Right cardiac atrium (tissue), 5 donors: ENCODE measurements around the gene VKORC1. TPM values are rescaled to one million over a fixed set of nuclear protein-coding genes. Genes with fewer than 3 reads are reported as not detected.
"Not testable (repeated sequence)": the region's sequence is repeated elsewhere in the genome, so short reads cannot be mapped to it uniquely, and the experiment has no call there.

Source experiments
- ATAC-seq, 2 donors: fragments of 200-7000 bp; cut with Tn5 transposase; one replicate each; pipeline versions ENCODE4 v1.8.0 to v1.9.1; 2020; ENCODE audit warnings: moderate library complexity in 2 of 2, mild to moderate bottlenecking in 1 of 2
- DNase-seq, 3 donors: peaks; one replicate each; pipeline ENCODE4 v3.0.0-alpha.2; 2020
- H3K27ac ChIP-seq: one replicate; pipeline ENCODE4 v1.5.1; 2013; ENCODE audit warnings: mild to moderate bottlenecking, low read length, control low read depth, moderate library complexity
- H3K27me3 ChIP-seq: one replicate; pipeline ENCODE4 v1.6.1; 2013; ENCODE audit not compliant: control insufficient read depth, insufficient read depth
- H3K4me1 ChIP-seq: one replicate; pipeline ENCODE4 v1.6.1; 2013; ENCODE audit warnings: low read length; ENCODE audit not compliant: control insufficient read depth, insufficient read depth
- H3K4me3 ChIP-seq: one replicate; pipeline ENCODE4 v1.5.1; 2013; ENCODE audit warnings: low read length, control low read depth
- H3K9me3 ChIP-seq: one replicate; pipeline ENCODE4 v1.6.1; 2013; ENCODE audit warnings: low read length; ENCODE audit not compliant: control insufficient read depth
- WGBS: extraction: QIAGEN DNeasy Blood & Tissue Kit; methylation state at CpG from one replicate; pipeline ENCODE4 v1.1.7; 2013; 5-methylcytosine and 5-hydroxymethylcytosine counted together
- intact Hi-C, 4 donors: fragments of 100-400 bp; cut with DNase I; formaldehyde crosslinking; loops; one replicate each; pipeline versions ENCODE4 v1.11.0 to v1.14.0; 2022 to 2023
- polyA plus RNA-seq: library from polyadenylated mRNA; stranded (reverse); fragments of 200-250 nt; gene quantifications from one replicate; pipeline ENCODE4 v1.2.3, GENCODE V29; 2013
- total RNA-seq, 4 donors: library from RNA; stranded (reverse); fragmentation: NEBNext Ultra II Directional; extraction: Animal tissue kit (Norgen Biotek cat#: 25700); gene quantifications; one replicate each; pipeline ENCODE4 v1.2.1, GENCODE V29; 2021
- donor health status: healthy with polysubstance abuse.
- donor health status: DM: no; HTN: yes; CAD: no.
- donor health status: DM: no; HTN: no; CAD: no.
- donor health status: DM: no; HTN: yes; CAD: no; lungs with severe emphysema.
- donor health status: DM: yes; HTN: yes; CAD: no.

VKORC1 gene
- total and polyA plus RNA-seq, 5 donors: 40.8 to 68.0 (median 50.7) TPM

DNA sequence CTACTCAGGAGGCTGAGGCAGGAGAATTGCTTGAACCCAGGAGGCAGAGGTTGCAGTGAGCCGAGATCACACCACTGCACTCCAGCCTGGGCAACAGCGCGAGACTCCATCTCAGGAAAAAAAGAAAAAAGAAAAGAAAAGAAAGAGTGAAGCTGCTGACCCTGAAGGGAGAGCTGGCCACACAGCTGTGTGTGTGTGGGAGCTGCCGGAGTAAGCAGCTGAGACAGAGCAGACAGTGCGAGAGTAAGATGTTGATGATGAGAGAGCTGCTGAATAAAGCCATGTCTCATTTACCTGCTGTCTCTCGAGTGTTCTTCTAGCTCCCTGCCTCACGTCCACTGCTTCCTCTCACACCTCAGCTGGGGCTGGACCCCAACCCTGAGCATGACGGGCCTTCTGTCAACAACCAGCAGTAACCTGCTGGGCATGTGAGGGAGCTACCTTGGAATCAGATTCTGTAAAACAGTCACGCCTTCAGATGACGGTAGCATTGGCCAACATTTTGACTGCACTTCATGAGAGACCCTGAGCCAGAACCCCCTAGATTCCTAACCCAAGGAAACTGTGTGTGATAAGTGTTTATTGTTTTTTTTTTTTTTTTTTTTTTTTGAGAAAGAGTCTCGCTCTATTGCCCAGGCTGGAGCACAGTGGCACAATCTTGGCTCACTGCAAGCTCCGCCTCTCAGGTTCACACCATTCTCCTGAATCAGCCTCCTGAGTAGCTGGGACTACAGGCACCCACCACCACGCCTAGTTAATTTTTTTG is 6.5 kb upstream of the VKORC1 start:
- intact Hi-C loops, H3K27me3 ChIP-seq, H3K4me1 ChIP-seq, ATAC-seq, H3K4me3 ChIP-seq, H3K27ac ChIP-seq, H3K9me3 ChIP-seq: not testable (repeated sequence)
- WGBS: 72% methylated on average over 13 of the region's 13 CpGs
- peak in 1 of 3 donors; percentile 21 for DNase-seq

DNA sequence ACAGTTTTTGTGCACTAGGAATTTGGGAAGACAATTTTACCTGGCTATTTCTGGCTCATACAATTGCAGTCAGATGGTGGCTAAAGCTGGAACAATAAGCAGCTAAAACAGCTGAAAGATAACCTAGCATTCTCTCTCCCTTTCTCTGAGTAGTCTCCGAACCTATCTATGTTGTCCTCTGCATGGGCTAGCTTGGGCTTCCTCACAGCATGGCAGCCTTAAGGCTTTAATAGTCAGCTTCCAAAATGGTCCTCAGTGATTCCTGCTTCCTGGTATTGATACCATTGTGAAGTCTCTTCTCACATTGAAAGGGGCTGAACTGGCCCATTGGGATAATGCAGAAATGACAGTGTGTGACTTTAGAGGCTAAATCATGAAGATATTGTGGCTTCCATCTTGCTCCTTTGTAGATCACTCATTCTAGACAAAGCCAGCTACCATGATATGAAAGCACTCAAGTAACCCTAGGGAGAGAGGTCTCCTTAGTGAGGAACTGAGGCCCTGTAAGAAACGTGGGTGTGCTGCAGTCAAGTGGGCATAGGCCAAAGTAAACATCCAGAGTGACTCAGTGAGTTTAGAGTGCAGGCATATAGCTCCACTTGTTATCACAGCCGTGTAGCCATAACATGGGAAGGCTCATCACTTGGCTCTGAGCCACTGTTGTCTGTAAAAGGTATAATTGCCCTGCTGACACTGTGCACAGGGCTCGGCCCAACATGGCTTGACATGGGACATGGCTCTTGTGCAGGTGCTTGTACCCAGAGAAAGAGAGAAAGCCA is 5.5 kb upstream of the VKORC1 start:
- WGBS: 56% methylated on average over 4 of the region's 4 CpGs
- Histone ChIP-seq H3K27me3 (no peaks in the 10 kb centered on the region), H3K4me3 (no peak overlapping the region), H3K4me1 (no peaks in the 10 kb centered on the region), H3K9me3 (no peaks in the 10 kb centered on the region), H3K27ac (no peak overlapping the region)
- no peak for ATAC-seq
- DNase-seq: peak in 1 of 3 donors; percentile 22
- intact Hi-C loops: no loop called here

DNA sequence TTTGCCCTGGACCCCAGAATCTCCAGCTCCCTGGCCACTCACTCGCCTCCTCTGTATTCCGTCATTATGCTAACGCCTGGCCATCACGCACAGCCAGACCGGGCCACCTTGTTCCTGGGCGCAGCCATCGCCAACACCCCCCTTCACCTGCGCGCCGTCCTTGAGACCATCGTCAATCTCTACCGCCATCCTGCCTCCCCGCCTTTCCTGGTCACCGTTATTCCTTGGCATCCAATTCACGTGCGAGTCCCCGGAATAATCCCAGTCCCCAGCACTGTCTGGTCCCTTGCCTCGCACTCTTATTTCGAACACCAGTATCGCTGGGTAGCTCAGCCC is 541 bp downstream of the VKORC1 start:
- H3K4me1 ChIP-seq: no peaks in the 10 kb centered on the region
- WGBS: under 1% methylated on average over 20 of the region's 20 CpGs

DNA sequence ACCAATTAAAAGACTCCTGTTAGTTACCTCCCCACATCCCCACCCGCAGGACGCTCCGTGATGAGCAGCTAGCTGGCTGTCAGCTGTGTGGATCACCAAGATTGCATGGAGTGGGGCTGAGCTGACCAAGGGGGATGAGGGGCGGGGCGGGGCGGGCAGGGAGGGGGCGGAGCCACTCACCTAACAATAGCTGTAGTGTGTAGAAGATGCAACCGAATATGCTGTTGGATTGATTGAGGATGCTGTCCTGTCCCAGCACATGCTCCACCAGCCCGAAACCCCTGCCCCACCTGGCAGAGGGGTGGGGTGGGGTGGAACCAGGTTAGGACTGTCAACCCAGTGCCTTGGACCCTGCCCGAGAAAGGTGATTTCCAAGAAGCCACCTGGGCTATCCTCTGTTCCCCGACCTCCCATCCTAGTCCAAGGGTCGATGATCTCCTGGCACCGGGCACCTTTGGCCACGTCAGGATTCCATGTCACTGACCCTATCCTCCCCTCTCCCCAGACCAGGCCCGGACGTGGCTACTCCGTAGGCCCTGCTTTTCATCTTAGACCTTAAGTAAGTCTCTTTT is 1.4 kb downstream of the VKORC1 start:
- Histone ChIP-seq H3K4me3 (no peak overlapping the region), H3K27me3 (no peaks in the 10 kb centered on the region), H3K27ac (no peak overlapping the region), H3K4me1 (no peaks in the 10 kb centered on the region), H3K9me3 (no peaks in the 10 kb centered on the region)
- intact Hi-C loops: no loop called here
- 37% methylated on average over 17 of the region's 17 CpGs for WGBS
- ATAC-seq: no peak
- peak in 2 of 3 donors; percentile 36 to 52 for DNase-seq

More for the DNA sequence above, 541 bp downstream of the VKORC1 start:
- Histone ChIP-seq H3K27ac (peak overlapping the region; percentile 48), H3K4me3 (peak overlapping the region; percentile 53), H3K9me3 (no peaks in the 10 kb centered on the region), H3K27me3 (no peaks in the 10 kb centered on the region)
- ATAC-seq: peak; percentile 7 to 32
- DNase-seq: peak in 1 of 3 donors; percentile 54
- intact Hi-C loops: no loop called here

DNA sequence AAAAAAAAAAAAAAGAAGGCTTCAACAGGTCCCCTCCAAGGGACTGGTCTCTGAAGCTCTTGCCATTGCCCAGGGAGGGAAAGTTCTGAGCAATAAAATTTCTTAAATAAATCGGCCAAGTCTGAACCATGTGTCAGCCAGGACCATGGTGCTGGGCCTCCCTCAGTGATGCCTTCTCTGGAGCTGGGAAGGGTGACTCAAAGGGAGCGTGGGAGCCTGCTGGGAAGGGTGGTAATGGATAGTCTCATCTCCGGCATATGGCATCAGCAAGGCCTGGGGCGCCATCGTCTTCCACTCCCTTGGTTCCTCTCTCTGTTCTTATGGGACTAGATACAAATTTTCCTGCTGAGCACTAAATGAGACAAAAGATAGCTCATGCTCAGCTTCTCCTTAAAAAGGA is 2.3 kb downstream of the VKORC1 start:
- intact Hi-C loops: no loop called here
- Histone ChIP-seq H3K4me3 (no peak overlapping the region), H3K27ac (no peak overlapping the region), H3K4me1 (no peaks in the 10 kb centered on the region), H3K27me3 (no peaks in the 10 kb centered on the region), H3K9me3 (no peaks in the 10 kb centered on the region)
- WGBS: 95% methylated on average over 5 of the region's 5 CpGs
- DNase-seq (no peak), ATAC-seq (no peak)

DNA sequence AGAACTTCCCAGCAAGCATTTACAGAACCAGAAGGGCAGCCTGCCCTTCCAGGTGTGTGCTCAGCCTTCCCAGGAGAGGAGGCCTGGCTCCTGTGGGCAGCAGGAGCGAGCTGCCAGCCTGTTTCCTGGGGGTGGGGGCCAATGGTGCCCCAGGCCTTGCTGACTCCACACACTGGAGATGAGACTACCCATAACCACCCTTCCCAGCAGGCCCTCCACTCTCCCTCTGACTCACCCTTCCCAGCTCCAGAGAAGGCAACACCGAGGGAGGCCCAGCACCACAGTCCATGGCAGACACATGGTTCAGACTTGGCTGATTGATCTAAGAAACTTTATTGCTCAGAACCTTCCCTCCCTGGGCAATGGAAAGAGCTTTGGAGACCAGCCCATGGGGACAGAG is 4.1 kb downstream of the VKORC1 start:
- intact Hi-C loops: no loop called here
- H3K9me3 ChIP-seq: no peaks in the 10 kb centered on the region
- H3K4me3 ChIP-seq: no peak overlapping the region
- no peaks in the 10 kb centered on the region for H3K27me3 ChIP-seq
- WGBS: 88% methylated on average over 2 of the region's 2 CpGs
- no peak overlapping the region for H3K27ac ChIP-seq
- DNase-seq: peak in 1 of 3 donors; percentile 5
- no peaks in the 10 kb centered on the region for H3K4me1 ChIP-seq
- no peak for ATAC-seq

DNA sequence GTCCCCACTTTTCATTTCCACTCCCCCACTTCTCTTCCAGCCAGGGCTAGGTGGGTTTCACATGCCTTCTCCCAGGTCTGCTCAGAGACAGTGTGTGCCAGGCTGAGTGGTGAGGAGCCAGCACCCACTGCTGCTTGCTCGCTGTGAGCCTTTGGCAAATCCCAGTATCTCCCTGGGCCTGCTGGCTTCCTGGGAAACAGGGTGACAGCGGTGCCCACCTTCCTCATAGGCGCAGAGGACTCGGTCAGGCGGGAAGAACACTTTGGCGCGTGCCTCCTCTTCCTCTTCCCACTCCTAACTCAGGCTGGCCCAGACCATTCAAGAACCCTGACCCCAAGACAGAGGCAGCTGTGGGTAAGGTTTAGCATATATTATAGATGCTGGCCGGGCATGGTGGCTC is 5.4 kb downstream of the VKORC1 start:
- ATAC-seq (no peak), DNase-seq (peak in 1 of 3 donors; percentile 35)
- WGBS: 94% methylated on average over 8 of the region's 8 CpGs
- H3K9me3 ChIP-seq: no peaks in the 10 kb centered on the region
- H3K27ac ChIP-seq: no peak overlapping the region
- no peaks in the 10 kb centered on the region for H3K27me3 ChIP-seq
- H3K4me1 ChIP-seq: no peaks in the 10 kb centered on the region
- intact Hi-C loops: no loop called here
- H3K4me3 ChIP-seq: no peak overlapping the region

DNA sequence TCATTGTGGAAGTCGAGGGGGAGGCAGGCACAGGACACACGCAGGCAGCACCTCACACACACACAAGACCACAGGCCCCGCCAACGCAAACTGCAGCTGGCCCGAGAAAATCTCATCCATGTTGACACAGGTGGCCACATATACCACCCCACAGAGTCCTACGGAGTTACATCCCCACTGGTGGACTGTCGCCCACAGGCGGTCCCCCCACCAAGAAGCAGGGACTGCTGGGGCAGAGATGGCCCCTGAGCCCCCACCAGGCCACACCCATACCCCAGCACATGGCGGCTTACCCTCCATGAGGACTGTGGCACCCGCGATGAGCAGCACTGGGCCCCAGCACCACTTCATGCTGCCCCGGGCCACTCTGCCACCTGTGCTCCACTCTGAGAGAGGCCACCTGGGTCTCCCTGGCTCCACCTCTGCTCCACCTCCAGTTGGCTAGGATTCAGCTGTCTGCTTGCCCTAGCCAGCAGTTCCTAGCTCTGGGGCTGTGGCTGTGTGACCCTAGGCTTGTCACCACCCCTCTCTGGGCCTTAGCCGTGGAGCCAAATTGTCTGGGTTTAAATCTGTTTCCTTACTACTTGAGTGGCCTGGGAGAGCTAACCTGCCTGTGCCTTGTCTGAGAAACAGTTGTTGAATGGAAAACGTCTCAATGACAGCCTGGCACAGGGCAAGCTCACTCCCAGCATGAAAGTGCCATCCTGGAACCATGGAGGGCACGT is 6.0 kb downstream of the VKORC1 start, which contains the start of gene PRSS53:
Gene PRSS53, minus strand, starts transcription at position 485 of the 725 bp plus-strand sequence. Its CDS starts 134 bp downstream, at position 351.
- no peaks in the 10 kb centered on the region for H3K27me3 ChIP-seq
- no peaks in the 10 kb centered on the region for H3K4me1 ChIP-seq
- intact Hi-C loops: no loop called here
- H3K27ac ChIP-seq: no peak within 1 kb of the TSS
- DNase-seq (peak in 2 of 3 donors; percentile 32 to 35), ATAC-seq (no peak)
- 89% methylated on average over 15 of the region's 15 CpGs for WGBS
- H3K4me3 ChIP-seq: no peak within 1 kb of the TSS
- no peaks in the 10 kb centered on the region for H3K9me3 ChIP-seq

DNA sequence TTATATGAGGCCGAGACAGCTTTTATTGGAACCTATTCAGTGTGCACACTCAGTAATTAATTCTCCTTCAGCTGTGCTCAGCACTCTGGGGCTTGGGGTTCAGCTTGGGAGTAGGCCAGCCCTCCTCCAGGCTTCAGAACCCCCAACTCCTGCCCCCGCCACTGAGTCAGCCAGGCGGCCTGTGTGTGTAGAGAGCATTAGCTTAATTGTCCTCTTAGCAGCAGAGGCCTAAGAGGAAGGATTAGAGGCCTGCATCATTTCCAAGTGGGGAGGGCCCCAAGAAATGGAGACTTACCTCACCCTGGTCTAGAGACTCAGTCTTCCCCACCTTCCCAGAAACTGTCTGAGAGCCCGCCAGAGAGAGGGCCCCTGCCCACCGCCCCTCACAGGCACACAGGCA is 6.6 kb downstream of the VKORC1 start:
- intact Hi-C loops: no loop called here
- DNase-seq: peak in 1 of 3 donors; percentile 12
- ATAC-seq: no peak
- Histone ChIP-seq H3K27ac (no peak overlapping the region), H3K4me1 (no peaks in the 10 kb centered on the region), H3K27me3 (no peaks in the 10 kb centered on the region), H3K4me3 (no peak overlapping the region), H3K9me3 (no peaks in the 10 kb centered on the region)
- WGBS: 84% methylated on average over 5 of the region's 5 CpGs

DNA sequence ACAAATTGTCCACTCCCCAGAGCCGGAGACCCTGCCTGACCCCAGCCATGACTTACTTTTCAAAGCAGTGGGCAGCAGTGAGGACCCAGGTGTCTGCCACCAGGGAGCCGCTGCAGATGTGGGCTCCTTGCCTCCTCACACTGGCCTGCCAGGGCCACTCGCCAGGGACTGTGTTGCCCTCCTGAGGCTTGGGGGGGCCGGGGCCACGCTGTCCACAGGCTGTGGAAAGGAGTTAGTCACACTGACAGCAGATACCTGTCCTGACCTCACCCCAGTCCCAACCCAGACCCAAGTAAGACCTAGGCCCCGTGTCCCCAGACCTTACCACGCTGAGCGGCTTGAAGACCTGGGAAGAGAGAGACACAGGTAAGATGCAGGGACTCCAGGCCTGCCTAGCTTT is 7.1 kb downstream of the VKORC1 start:
- Histone ChIP-seq H3K27ac (no peak overlapping the region), H3K4me1 (no peaks in the 10 kb centered on the region), H3K9me3 (no peaks in the 10 kb centered on the region), H3K4me3 (no peak overlapping the region), H3K27me3 (no peaks in the 10 kb centered on the region)
- DNase-seq: peak in 2 of 3 donors; percentile 33 to 50
- 90% methylated on average over 8 of the region's 8 CpGs for WGBS
- no peak for ATAC-seq
- intact Hi-C loops: no loop called here

DNA sequence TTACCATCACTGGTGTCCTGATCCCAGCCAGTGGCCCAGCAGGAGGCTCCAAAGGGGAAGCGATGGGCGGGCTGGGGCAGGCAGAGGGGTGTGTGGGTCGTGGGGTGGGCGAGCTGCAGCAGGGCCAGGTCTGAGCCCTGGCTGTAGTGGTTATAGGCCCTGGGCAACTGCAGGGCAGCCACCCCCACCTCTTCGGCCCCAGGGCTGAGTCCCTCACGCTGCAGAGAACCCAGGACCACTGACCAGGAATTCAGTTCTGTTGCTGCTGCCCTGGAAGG is 8.0 kb downstream of the VKORC1 start:
- 85% methylated on average over 6 of the region's 6 CpGs for WGBS
- Histone ChIP-seq H3K27me3 (no peaks in the 10 kb centered on the region), H3K9me3 (no peaks in the 10 kb centered on the region), H3K4me1 (no peaks in the 10 kb centered on the region), H3K27ac (no peak overlapping the region), H3K4me3 (no peak overlapping the region)
- ATAC-seq: no peak
- intact Hi-C loops: no loop called here
- peak in 1 of 3 donors; percentile 35 for DNase-seq
